ENCODE data around the gene GYPC.

GRCh38 chr2:126642031-126642430 is 13.9 kb upstream of the GYPC start:
- TF ChIP-seq CTCF (conservative IDR thresholded peaks at IDR 0.05 in 1 of 2, IDR thresholded peaks at IDR 0.05 in 1 of 2; ENCODE audit: extremely low read depth in 1 of 2, insufficient read depth in 1 of 2, low read depth in 1 of 2, low read length in 2 of 2) (no peak), EZH2 (IDR thresholded peaks at IDR 0.05; ENCODE audit: borderline replicate concordance, low read length) (no peak)

Data from mammary epithelial cell (primary cell).